ENCODE data around the gene GPRIN1. TPM values are rescaled to one million over a fixed set of nuclear protein-coding genes. Genes with fewer than 3 reads are reported as not detected.

The GPRIN1 gene
- total and polyA plus RNA-seq, 2 donors (not counting 1 experiment from before 2014, with no cell fraction given), result 1.9 to 6.3 TPM

DNA sequence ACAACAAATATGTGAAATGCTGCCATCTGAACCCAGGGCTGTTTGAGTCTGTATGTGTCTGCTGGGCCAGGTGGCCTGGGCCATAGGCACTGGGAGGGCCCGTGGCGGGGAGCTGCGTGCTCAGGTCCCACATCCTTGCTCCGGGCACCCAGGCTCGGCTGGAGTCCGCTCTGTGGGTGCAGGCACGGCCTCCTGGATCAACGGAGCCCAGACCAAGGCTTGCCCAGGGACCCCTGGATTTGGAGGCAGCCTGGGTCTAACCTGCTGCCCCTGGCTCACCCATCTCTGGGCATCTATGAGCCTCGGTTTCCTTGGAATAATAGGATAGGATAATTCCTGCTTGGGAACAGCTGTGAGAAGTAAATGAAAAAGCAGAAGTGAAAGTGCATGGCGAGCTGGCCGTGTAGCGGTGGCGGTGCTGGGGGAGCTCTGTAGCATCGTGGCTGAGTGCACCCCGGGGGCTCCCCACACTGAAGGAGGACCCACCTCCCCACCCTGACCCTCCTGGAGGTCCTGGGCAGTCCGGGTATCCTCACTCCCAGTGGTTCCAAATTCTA, 59.6 kb downstream of the GPRIN1 start:
- Histone ChIP-seq H3K9ac (ENCODE audit: insufficient read depth, low read length) (no peak overlapping the region), H2AFZ (ENCODE audit: low read length) (no peak overlapping the region), H3K4me2 (ENCODE audit: extremely low read depth, insufficient read depth, low read length) (peak overlapping the region; percentile 32), H3K27ac (ENCODE audit: insufficient read depth, low read length) (no peak overlapping the region), H3K79me2 (ENCODE audit: control insufficient read depth, insufficient read depth, low read length) (no peaks in the 10 kb centered on the region), H3K27me3 (ENCODE audit: control insufficient read depth, insufficient read depth, low read length) (no peaks in the 10 kb centered on the region), H3K9me3 (ENCODE audit: control insufficient read depth, insufficient read depth, low read depth, low read length) (no peaks in the 10 kb centered on the region), H3K4me1 (ENCODE audit: control insufficient read depth, extremely low read depth, insufficient read depth, low read length) (no peaks in the 10 kb centered on the region), H3K36me3 (ENCODE audit: control insufficient read depth, insufficient read depth, low read length) (no peaks in the 10 kb centered on the region), H3K4me3 (replicated peaks in 1 of 4; ENCODE audit: control extremely low read depth in 1 of 4, insufficient read depth in 1 of 4, low read depth in 3 of 4, low read length in 4 of 4) (no peak overlapping the region), H4K20me1 (ENCODE audit: control insufficient read depth, extremely low read depth, insufficient read depth, low read length) (no peaks in the 10 kb centered on the region)
- TF ChIP-seq, protein P1, sequence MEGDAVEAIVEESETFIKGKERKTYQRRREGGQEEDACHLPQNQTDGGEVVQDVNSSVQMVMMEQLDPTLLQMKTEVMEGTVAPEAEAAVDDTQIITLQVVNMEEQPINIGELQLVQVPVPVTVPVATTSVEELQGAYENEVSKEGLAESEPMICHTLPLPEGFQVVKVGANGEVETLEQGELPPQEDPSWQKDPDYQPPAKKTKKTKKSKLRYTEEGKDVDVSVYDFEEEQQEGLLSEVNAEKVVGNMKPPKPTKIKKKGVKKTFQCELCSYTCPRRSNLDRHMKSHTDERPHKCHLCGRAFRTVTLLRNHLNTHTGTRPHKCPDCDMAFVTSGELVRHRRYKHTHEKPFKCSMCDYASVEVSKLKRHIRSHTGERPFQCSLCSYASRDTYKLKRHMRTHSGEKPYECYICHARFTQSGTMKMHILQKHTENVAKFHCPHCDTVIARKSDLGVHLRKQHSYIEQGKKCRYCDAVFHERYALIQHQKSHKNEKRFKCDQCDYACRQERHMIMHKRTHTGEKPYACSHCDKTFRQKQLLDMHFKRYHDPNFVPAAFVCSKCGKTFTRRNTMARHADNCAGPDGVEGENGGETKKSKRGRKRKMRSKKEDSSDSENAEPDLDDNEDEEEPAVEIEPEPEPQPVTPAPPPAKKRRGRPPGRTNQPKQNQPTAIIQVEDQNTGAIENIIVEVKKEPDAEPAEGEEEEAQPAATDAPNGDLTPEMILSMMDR (conservative IDR thresholded peaks at IDR 0.05 in 1 of 2, IDR thresholded peaks at IDR 0.05 in 1 of 2; ENCODE audit: low read depth in 1 of 2, low read length in 2 of 2), result no peak
- TF ChIP-seq EZH2 (IDR thresholded peaks at IDR 0.05; ENCODE audit: low read length, missing control alignments), result no peak
- DNase-seq (ENCODE audit: low read depth in 2 of 2), result no peak

DNA sequence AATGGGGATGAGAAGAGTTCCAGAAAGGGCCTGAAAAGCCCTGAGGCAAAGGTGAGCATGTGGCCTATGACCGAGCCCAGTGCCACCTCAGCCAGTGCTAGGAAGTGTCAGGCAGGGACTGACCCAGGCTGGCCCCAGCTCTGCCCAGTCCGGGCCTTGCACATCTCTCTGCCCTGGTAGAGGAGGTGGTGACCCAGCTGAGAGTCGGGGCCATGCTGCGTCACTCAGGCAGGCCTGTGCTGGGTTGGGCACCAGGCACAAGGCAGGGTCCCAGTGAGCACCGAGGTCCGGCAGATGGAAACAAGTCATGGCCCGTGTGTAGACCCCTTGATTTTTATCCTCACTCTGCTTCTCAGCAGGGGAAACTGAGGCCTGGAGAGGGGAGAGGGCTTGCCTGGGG, 60.1 kb downstream of the GPRIN1 start:
- H3K9me3 ChIP-seq (ENCODE audit: control insufficient read depth, insufficient read depth, low read depth, low read length), result no peaks in the 10 kb centered on the region
- H3K4me1 ChIP-seq (ENCODE audit: control insufficient read depth, extremely low read depth, insufficient read depth, low read length), result no peaks in the 10 kb centered on the region
- no peak overlapping the region for H3K4me3 ChIP-seq (replicated peaks in 1 of 4; ENCODE audit: control extremely low read depth in 1 of 4, insufficient read depth in 1 of 4, low read depth in 3 of 4, low read length in 4 of 4)
- no peak overlapping the region for H2AFZ ChIP-seq (ENCODE audit: low read length)
- no peak overlapping the region for H3K4me2 ChIP-seq (ENCODE audit: extremely low read depth, insufficient read depth, low read length)
- no peaks in the 10 kb centered on the region for H3K36me3 ChIP-seq (ENCODE audit: control insufficient read depth, insufficient read depth, low read length)
- no peak for DNase-seq (ENCODE audit: low read depth in 2 of 2)
- H3K79me2 ChIP-seq (ENCODE audit: control insufficient read depth, insufficient read depth, low read length), result no peaks in the 10 kb centered on the region
- H3K27me3 ChIP-seq (ENCODE audit: control insufficient read depth, insufficient read depth, low read length), result no peaks in the 10 kb centered on the region
- H3K27ac ChIP-seq (ENCODE audit: insufficient read depth, low read length), result no peak overlapping the region
- TF ChIP-seq EZH2 (IDR thresholded peaks at IDR 0.05; ENCODE audit: low read length, missing control alignments), result no peak
- H3K9ac ChIP-seq (ENCODE audit: insufficient read depth, low read length), result no peak overlapping the region
- no peaks in the 10 kb centered on the region for H4K20me1 ChIP-seq (ENCODE audit: control insufficient read depth, extremely low read depth, insufficient read depth, low read length)

DNA sequence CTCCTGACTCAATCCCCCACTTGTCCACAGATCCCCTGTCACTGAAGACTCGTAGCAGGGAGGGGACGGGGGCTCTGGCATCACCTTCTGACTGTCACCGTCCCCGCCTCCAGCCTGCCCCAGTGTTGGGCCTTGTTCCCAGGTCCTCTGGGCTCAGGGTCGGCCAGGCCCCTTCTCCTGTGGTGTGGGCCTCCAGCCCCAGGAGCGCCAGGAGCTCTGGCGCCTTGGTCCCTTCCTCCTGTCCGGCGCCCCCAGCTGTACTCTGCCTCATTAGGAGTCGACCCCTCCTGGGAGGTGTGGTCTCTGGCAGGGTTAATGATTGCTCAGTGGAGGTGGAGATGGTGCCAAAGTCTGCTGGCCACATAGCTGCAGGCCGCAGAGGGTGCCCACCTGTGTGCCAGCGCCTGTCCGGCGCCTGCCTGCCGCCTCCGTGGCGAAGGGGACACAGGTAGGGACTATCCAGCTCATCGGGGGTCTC, 61.0 kb downstream of the GPRIN1 start, which contains the start of gene CDHR2:
TSS of gene CDHR2 (plus strand) at position 376 of the 478 bp plus-strand sequence. CDS start 16,011 bp downstream, outside the sequence.
- Histone ChIP-seq H3K9ac (ENCODE audit: insufficient read depth, low read length) (no peak within 1 kb of the TSS), H3K4me2 (ENCODE audit: extremely low read depth, insufficient read depth, low read length) (no peak within 1 kb of the TSS), H4K20me1 (ENCODE audit: control insufficient read depth, extremely low read depth, insufficient read depth, low read length) (no peaks in the 10 kb centered on the region), H3K36me3 (ENCODE audit: control insufficient read depth, insufficient read depth, low read length) (no peaks in the 10 kb centered on the region), H3K27ac (ENCODE audit: insufficient read depth, low read length) (no peak within 1 kb of the TSS), H3K4me1 (ENCODE audit: control insufficient read depth, extremely low read depth, insufficient read depth, low read length) (peaks cover under 1% of the 10 kb centered on the region), H3K27me3 (ENCODE audit: control insufficient read depth, insufficient read depth, low read length) (no peaks in the 10 kb centered on the region), H3K9me3 (ENCODE audit: control insufficient read depth, insufficient read depth, low read depth, low read length) (no peaks in the 10 kb centered on the region), H3K79me2 (ENCODE audit: control insufficient read depth, insufficient read depth, low read length) (no peaks in the 10 kb centered on the region), H3K4me3 (replicated peaks in 1 of 4; ENCODE audit: control extremely low read depth in 1 of 4, insufficient read depth in 1 of 4, low read depth in 3 of 4, low read length in 4 of 4) (no peak within 1 kb of the TSS), H2AFZ (ENCODE audit: low read length) (no peak within 1 kb of the TSS)
- DNase-seq (ENCODE audit: low read depth in 2 of 2), result no peak
- no peak for TF ChIP-seq EZH2 (IDR thresholded peaks at IDR 0.05; ENCODE audit: low read length, missing control alignments)
- TF ChIP-seq, protein P1 (conservative IDR thresholded peaks at IDR 0.05 in 1 of 2, IDR thresholded peaks at IDR 0.05 in 1 of 2; ENCODE audit: low read depth in 1 of 2, low read length in 2 of 2), result no peak

Measured in fibroblast of lung (primary cell).